GM21528 (cell line): Measurements from ENCODE around the gene IRS2.
"Not testable (repeated sequence)": the region's sequence is repeated elsewhere in the genome, so short reads cannot be mapped to it uniquely, and the experiment has no call there.

ENCODE experiments used
- ATAC-seq: cut with Tn5 transposase; IDR thresholded peaks from one replicate; pipeline ENCODE4 v1.9.1; 2021; ENCODE audit warnings: mild to moderate bottlenecking, moderate library complexity; ENCODE audit not compliant: unreplicated experiment, low FRiP score

The IRS2 gene

GRCh38 chr13:109737606-109738005 lies 48.8 kb downstream of the IRS2 start:
- ATAC-seq = no peak

GRCh38 chr13:109737046-109737573 lies 49.3 kb downstream of the IRS2 start:
- ATAC-seq = no peak

- no peak for ATAC-seq
Measured at GRCh38 chr13:109735436-109735966, 50.9 kb downstream of the IRS2 start.

- ATAC-seq = no peak
Measured at GRCh38 chr13:109734002-109734785, 52.2 kb downstream of the IRS2 start.

- ATAC-seq = no peak
Measured at GRCh38 chr13:109733550-109733949, 52.8 kb downstream of the IRS2 start.

GRCh38 chr13:109732470-109733170 lies 53.8 kb downstream of the IRS2 start:
- not testable (repeated sequence) for ATAC-seq

GRCh38 chr13:109730812-109731335 lies 55.5 kb downstream of the IRS2 start:
- no peak for ATAC-seq

- ATAC-seq = no peak
Measured at GRCh38 chr13:109728791-109729731, 57.3 kb downstream of the IRS2 start.

- no peak for ATAC-seq
Measured at GRCh38 chr13:109728061-109728460, 58.3 kb downstream of the IRS2 start.

GRCh38 chr13:109727251-109727650 lies 59.1 kb downstream of the IRS2 start:
- no peak for ATAC-seq

GRCh38 chr13:109725995-109726637 lies 60.3 kb downstream of the IRS2 start:
- ATAC-seq = no peak

GRCh38 chr13:109725297-109725696 lies 61.1 kb downstream of the IRS2 start:
- ATAC-seq = no peak

- no peak for ATAC-seq
Measured at GRCh38 chr13:109724603-109725002, 61.8 kb downstream of the IRS2 start.

GRCh38 chr13:109723046-109723445 lies 63.3 kb downstream of the IRS2 start:
- ATAC-seq = no peak

- no peak for ATAC-seq
Measured at GRCh38 chr13:109722068-109722467, 64.3 kb downstream of the IRS2 start.

- ATAC-seq = no peak
Measured at GRCh38 chr13:109720758-109721184, 65.6 kb downstream of the IRS2 start.

- no peak for ATAC-seq
Measured at GRCh38 chr13:109719962-109720646, 66.3 kb downstream of the IRS2 start.

GRCh38 chr13:109718726-109719125 lies 67.7 kb downstream of the IRS2 start:
- no peak for ATAC-seq

- ATAC-seq = no peak
Measured at GRCh38 chr13:109717686-109718085, 68.7 kb downstream of the IRS2 start.
